ENCODE data around the gene THAP7.

- no peak for TF ChIP-seq SUZ12 (IDR thresholded peaks at IDR 0.05; ENCODE audit: extremely low read depth, insufficient read depth, insufficient read length)
- no peak for TF ChIP-seq ZNF274 (IDR thresholded peaks at IDR 0.05; ENCODE audit: low read depth, low read length)
Observed at GRCh38 chr22:21030621-21031544, 29.0 kb upstream of the THAP7 start.
